Spinal cord (tissue), 10 donors: ENCODE measurements around the gene SPATA17. TPM values are rescaled to one million over a fixed set of nuclear protein-coding genes. Genes with fewer than 3 reads are reported as not detected.

Source experiments
- DNase-seq, 6 donors: peaks; one replicate each; pipeline versions ENCODE4 v3.0.0 to v3.0.0-alpha.2; 2013 to 2015; ENCODE audit warnings: low spot score in 6 of 6, low read depth in 4 of 6
- H3K27ac ChIP-seq: one replicate; pipeline ENCODE4 v1.5.1; 2013; ENCODE audit warnings: low read depth, low read length, control low read depth
- H3K27me3 ChIP-seq: one replicate; pipeline ENCODE4 v1.6.1; 2013; ENCODE audit warnings: low read length; ENCODE audit not compliant: control insufficient read depth, insufficient read depth
- H3K36me3 ChIP-seq: one replicate; pipeline ENCODE4 v1.6.1; 2013; ENCODE audit warnings: low read length; ENCODE audit not compliant: control insufficient read depth, insufficient read depth
- H3K4me1 ChIP-seq: one replicate; pipeline ENCODE4 v1.6.1; 2013; ENCODE audit warnings: low read length; ENCODE audit not compliant: control insufficient read depth, insufficient read depth
- H3K4me3 ChIP-seq: one replicate; pipeline ENCODE4 v1.5.1; 2013; ENCODE audit warnings: low read depth, low read length, control low read depth
- H3K9me3 ChIP-seq: one replicate; pipeline ENCODE4 v1.6.1; 2013; ENCODE audit warnings: low read length; ENCODE audit not compliant: control insufficient read depth, insufficient read depth
- WGBS: methylation state at CpG from one replicate; pipeline ENCODE4 v1.1.5; 2013; ENCODE audit warnings: missing lambda C conversion rate; ENCODE audit not compliant: insufficient coverage; 5-methylcytosine and 5-hydroxymethylcytosine counted together
- polyA plus RNA-seq, 2 donors: library from polyadenylated mRNA; unstranded; fragments of 120-200 nt; gene quantifications; one replicate each; pipeline ENCODE4 v1.2.1, GENCODE V29; 2013; ENCODE audit not compliant: insufficient read length in 2 of 2
- total RNA-seq, 2 donors: library from RNA; depleted of rRNA in 1 of 2; stranded (reverse); fragments of 120-200 nt in 1 of 2; fragments of >200 nt in 1 of 2; gene quantifications; one replicate each; pipeline versions ENCODE4 v1.2.3 to v1.2.4, GENCODE V29; 2013 to 2014
- donor health status: healthy.

SPATA17 gene
- total and polyA plus RNA-seq, 4 donors, result 3.8 to 12.8 (median 8.3) TPM

- H3K4me1 ChIP-seq, result no peaks in the 10 kb centered on the region
- no peak overlapping the region for H3K27ac ChIP-seq
- no peaks in the 10 kb centered on the region for H3K27me3 ChIP-seq
- no CpG with 5 or more reads among the region's 2 CpGs for WGBS
- DNase-seq, result no peak
- H3K9me3 ChIP-seq, result no peaks in the 10 kb centered on the region
- H3K36me3 ChIP-seq, result no peaks in the 10 kb centered on the region
- no peak overlapping the region for H3K4me3 ChIP-seq
Measured at GRCh38 chr1:217891966-217892365, 260.8 kb downstream of the SPATA17 start.

GRCh38 chr1:217892750-217893149 is 261.6 kb downstream of the SPATA17 start:
- Histone ChIP-seq H3K27ac (no peak overlapping the region), H3K27me3 (no peaks in the 10 kb centered on the region), H3K4me3 (no peak overlapping the region), H3K4me1 (no peaks in the 10 kb centered on the region), H3K36me3 (no peaks in the 10 kb centered on the region), H3K9me3 (no peaks in the 10 kb centered on the region)
- WGBS, result 92% methylated on average over 2 of the region's 3 CpGs
- no peak for DNase-seq

- 20% methylated on average over 1 of the region's 6 CpGs for WGBS
- no peaks in the 10 kb centered on the region for H3K9me3 ChIP-seq
- no peaks in the 10 kb centered on the region for H3K27me3 ChIP-seq
- H3K4me1 ChIP-seq, result no peaks in the 10 kb centered on the region
- H3K36me3 ChIP-seq, result no peaks in the 10 kb centered on the region
- peak in 1 of 6 donors; percentile 47 for DNase-seq
- no peak overlapping the region for H3K4me3 ChIP-seq
- no peak overlapping the region for H3K27ac ChIP-seq
Measured at GRCh38 chr1:217895841-217896240, 264.7 kb downstream of the SPATA17 start.

DNA sequence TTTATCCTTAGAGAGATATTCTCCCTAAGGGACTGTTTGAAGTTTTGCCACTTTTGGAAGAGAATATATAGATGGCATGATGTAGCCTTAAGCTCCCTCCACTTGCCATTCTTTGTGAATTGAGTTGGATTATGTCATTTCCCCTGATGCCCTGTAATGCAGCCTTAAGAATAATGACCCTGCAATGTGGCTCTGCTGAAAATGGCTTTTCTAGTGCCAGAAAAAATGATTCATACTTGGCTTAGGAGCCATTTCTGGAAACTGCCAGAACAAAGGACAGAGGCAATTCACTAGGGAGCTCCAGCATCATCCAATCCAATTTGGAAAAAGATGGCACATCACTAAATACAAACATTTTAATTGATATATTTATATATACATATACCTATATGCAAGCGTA is 265.3 kb downstream of the SPATA17 start:
- DNase-seq, result peak in 1 of 6 donors; percentile 75
- no CpG with 5 or more reads among the region's 1 CpG for WGBS

DNA sequence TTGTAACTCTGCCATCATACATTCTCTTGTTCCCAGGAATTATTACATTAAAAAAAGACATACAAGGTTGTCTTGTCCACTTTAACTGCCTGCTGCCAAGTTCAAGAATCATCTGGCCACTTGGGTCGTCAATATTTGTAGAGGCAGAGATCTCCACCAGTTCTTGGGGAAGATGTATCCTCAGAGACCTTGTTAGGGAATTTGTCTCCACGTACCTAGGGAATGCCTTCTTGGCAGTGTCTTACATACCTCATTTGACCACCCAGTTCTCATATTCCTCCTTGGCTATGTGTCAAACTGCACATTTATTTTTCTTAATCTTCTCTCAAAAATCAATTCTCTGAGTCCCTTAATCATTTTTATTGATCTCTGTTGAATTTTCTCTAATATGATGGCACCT is 266.0 kb downstream of the SPATA17 start:
- Histone ChIP-seq H3K4me3 (no peak overlapping the region), H3K9me3 (no peaks in the 10 kb centered on the region), H3K36me3 (no peaks in the 10 kb centered on the region), H3K4me1 (no peaks in the 10 kb centered on the region), H3K27ac (no peak overlapping the region), H3K27me3 (no peaks in the 10 kb centered on the region)
- peak in 1 of 6 donors; percentile 6 for DNase-seq
- WGBS, result 80% methylated on average over 1 of the region's 2 CpGs

More for the DNA sequence above, 265.3 kb downstream of the SPATA17 start:
- no peak overlapping the region for H3K27ac ChIP-seq
- no peak overlapping the region for H3K4me3 ChIP-seq
- H3K27me3 ChIP-seq, result no peaks in the 10 kb centered on the region
- H3K36me3 ChIP-seq, result no peaks in the 10 kb centered on the region
- no peaks in the 10 kb centered on the region for H3K9me3 ChIP-seq
- no peaks in the 10 kb centered on the region for H3K4me1 ChIP-seq

DNA sequence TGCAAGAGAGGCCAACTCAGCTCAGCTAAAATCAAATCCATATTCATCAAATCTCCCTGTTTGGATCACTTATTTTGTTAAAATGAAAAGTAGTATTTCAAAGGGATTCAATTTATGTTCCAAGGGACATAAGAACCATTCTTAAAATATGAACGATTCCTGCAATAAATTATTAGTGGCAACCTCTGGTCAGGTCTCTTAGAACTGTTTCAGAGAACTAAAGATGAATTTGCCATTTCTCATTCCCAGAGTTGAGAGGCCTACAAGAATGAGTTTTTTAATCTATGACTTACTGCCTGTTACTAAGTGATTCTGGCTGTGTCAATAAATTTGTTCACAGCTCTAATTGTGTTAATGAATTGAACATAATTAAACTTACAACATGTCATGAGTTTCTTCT is 268.5 kb downstream of the SPATA17 start:
- Histone ChIP-seq H3K4me1 (no peaks in the 10 kb centered on the region), H3K4me3 (no peak overlapping the region), H3K36me3 (no peaks in the 10 kb centered on the region), H3K27ac (no peak overlapping the region), H3K9me3 (no peaks in the 10 kb centered on the region), H3K27me3 (no peaks in the 10 kb centered on the region)
- no CpG with 5 or more reads among the region's 1 CpG for WGBS
- DNase-seq, result peak in 1 of 6 donors; percentile 22

DNA sequence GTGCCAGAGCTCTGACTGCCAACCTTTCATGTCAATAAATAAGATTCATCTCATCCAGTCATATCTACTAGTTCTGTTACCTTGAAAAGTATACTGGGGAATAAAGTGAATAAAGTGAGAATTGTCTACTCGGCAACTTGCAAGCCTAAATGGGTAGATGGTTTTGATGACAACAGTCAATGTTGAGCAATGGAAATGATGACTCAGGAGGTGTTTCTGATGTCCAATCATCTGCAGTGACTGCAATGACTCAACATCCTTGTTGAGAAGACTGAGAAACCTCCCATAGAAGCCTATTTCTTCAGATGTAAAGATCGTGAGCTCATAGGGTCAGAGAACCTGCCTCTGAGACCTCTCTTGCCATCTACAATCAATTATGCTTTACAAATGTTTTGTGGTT is 276.4 kb downstream of the SPATA17 start:
- no peak for DNase-seq
- Histone ChIP-seq H3K27ac (no peak overlapping the region), H3K4me3 (no peak overlapping the region), H3K4me1 (no peaks in the 10 kb centered on the region), H3K27me3 (no peaks in the 10 kb centered on the region), H3K9me3 (no peaks in the 10 kb centered on the region), H3K36me3 (no peaks in the 10 kb centered on the region)
- WGBS, result 100% methylated on average over 1 of the region's 2 CpGs

DNA sequence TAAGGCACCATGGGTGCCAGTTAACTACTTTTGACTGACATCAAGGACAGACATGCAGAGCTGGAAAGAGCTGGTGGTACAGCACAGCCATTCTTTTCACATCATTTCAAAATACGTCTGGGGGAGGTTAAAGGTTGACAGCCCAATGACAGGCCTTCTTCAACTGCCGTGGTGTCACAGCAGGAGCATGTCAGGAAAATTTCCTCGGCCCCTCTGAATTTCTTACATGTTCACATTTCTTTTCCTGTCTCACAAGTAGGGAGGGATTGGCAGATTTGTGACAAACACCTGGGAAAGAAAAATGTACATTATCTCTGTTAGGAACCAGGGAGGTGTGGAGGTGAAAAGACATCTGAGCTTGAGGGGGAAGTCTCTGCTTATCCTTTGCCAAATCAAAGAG is 279.1 kb downstream of the SPATA17 start:
- Histone ChIP-seq H3K9me3 (no peaks in the 10 kb centered on the region), H3K36me3 (no peaks in the 10 kb centered on the region), H3K27me3 (no peaks in the 10 kb centered on the region), H3K27ac (no peak overlapping the region), H3K4me3 (no peak overlapping the region), H3K4me1 (no peaks in the 10 kb centered on the region)
- no peak for DNase-seq
- WGBS, result no CpG with 5 or more reads among the region's 3 CpGs

DNA sequence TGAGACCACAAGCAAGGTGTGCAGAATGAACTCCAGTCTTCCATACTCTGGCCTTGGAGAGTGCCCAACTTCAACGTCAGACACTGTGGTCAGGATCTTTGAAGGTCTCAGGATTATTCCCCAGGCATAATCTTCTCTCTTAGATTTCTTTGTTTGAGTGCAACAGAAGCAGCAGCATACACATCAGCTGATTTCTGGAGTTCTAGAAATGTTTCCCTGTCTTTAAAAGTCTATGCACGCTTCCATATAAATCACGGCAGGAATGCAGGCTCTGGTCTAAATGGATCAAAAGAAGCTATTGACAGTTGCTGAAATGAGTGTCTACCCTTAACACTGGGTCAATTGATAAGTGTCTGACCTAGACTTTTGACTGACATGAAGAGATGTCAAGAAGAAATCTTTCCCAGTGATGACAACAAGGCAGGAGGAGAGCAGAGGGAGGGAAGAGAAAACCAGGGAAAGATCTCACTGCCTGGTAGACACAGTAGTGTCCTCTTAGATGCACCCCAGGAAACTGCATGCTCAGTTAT is 279.7 kb downstream of the SPATA17 start:
- no peaks in the 10 kb centered on the region for H3K9me3 ChIP-seq
- no peaks in the 10 kb centered on the region for H3K4me1 ChIP-seq
- no peaks in the 10 kb centered on the region for H3K36me3 ChIP-seq
- no peak overlapping the region for H3K4me3 ChIP-seq
- 44% methylated on average over 1 of the region's 3 CpGs for WGBS
- no peak for DNase-seq
- H3K27ac ChIP-seq, result no peak overlapping the region
- H3K27me3 ChIP-seq, result no peaks in the 10 kb centered on the region

- H3K27ac ChIP-seq, result no peak overlapping the region
- 100% methylated on average over 5 of the region's 8 CpGs for WGBS
- no peaks in the 10 kb centered on the region for H3K9me3 ChIP-seq
- DNase-seq, result no peak
- no peaks in the 10 kb centered on the region for H3K36me3 ChIP-seq
- H3K4me1 ChIP-seq, result no peaks in the 10 kb centered on the region
- H3K4me3 ChIP-seq, result no peak overlapping the region
- no peaks in the 10 kb centered on the region for H3K27me3 ChIP-seq
Measured at GRCh38 chr1:217911908-217912307, 280.8 kb downstream of the SPATA17 start.
